Gastrocnemius medialis (tissue), 4 donors: ENCODE measurements around the gene ARID4A.

Experiments
- POLR2A ChIP-seq, 2 donors: fragments of 450-650 bp; IDR thresholded peaks; one replicate each; pipeline ENCODE4 v1.6.1; 2017; ENCODE audit warnings: antibody characterized with exemption in 2 of 2, mild to moderate bottlenecking in 2 of 2, moderate library complexity in 2 of 2
- TF ChIP-seq, protein P1 (sequence below), 5 experiments: fragments of 450-650 bp in 3 of 5; fragments of 200-600 bp in 2 of 5; sonication (generic) in 2 of 5; IDR thresholded peaks in 4 of 5; conservative IDR thresholded peaks in 1 of 5; 1 replicate in 4 of 5; 2 replicates in 1 of 5; pipeline ENCODE4 v1.5.1; 2016 to 2019; ENCODE audit warnings: antibody characterized with exemption in 5 of 5, mild to moderate bottlenecking in 3 of 5, moderate library complexity in 3 of 5

DNA sequence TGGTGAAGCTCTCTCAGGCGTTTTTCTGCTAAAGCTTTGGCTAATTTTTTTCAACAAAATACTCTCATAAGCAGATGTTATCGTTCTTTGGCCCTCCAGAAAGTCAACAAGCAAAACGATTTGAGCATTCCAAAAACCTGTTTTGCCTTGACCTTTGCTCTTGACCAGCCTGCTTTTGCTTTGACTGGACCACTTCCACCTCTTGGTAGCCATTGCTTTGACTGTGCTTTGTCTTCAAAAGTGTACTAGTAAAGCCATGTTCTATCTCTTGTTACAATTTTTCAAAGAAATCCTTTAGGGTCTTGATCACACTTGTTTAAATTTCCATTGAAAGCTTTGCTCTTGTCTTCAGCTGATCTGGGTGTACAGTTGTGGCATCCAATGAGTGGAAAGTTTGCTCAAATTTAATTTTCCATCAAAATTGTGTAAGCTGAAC, 10.7 kb upstream of the ARID4A start:
- TF ChIP-seq, protein P1, sequence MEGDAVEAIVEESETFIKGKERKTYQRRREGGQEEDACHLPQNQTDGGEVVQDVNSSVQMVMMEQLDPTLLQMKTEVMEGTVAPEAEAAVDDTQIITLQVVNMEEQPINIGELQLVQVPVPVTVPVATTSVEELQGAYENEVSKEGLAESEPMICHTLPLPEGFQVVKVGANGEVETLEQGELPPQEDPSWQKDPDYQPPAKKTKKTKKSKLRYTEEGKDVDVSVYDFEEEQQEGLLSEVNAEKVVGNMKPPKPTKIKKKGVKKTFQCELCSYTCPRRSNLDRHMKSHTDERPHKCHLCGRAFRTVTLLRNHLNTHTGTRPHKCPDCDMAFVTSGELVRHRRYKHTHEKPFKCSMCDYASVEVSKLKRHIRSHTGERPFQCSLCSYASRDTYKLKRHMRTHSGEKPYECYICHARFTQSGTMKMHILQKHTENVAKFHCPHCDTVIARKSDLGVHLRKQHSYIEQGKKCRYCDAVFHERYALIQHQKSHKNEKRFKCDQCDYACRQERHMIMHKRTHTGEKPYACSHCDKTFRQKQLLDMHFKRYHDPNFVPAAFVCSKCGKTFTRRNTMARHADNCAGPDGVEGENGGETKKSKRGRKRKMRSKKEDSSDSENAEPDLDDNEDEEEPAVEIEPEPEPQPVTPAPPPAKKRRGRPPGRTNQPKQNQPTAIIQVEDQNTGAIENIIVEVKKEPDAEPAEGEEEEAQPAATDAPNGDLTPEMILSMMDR (IDR thresholded peaks at IDR 0.05 in 4 of 5, conservative IDR thresholded peaks at IDR 0.05 in 1 of 5), result no peak
- TF ChIP-seq POLR2A (IDR thresholded peaks at IDR 0.05), result no peak
